Measurements from ENCODE around the gene ABAT. TPM values are rescaled to one million over a fixed set of nuclear protein-coding genes. Genes with fewer than 3 reads are reported as not detected.
"Not testable (repeated sequence)": the region's sequence is repeated elsewhere in the genome, so short reads cannot be mapped to it uniquely, and the experiment has no call there.

ABAT gene
- total RNA-seq, 1 donor from 2014 or later: 14.5 TPM

DNA sequence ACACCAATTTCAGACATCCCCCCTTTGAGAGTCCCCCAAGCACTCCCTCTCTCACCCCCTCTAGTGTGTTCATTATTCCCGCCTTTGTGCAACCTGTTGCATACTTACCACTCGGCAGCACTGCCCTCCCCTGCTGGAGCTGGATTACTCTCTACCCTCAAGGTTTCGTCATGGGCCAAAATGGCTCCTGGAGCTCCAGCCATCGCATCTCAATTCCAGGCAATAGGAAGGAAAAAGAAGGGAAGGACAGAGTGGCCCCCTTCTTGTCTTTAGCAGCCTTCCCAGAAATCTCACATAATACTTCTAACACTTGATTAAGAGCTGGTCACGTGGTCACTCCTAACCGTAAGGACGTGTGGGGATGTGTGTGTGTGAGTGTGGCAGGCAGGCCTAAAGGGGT, 102.8 kb downstream of the ABAT start:
- Histone ChIP-seq H3K27ac (replicated peaks) (no peak overlapping the region), H3K36me3 (peaks cover 15% of the 10 kb centered on the region)
- intact Hi-C loops (cut with micrococcal nuclease): no loop called here

DNA sequence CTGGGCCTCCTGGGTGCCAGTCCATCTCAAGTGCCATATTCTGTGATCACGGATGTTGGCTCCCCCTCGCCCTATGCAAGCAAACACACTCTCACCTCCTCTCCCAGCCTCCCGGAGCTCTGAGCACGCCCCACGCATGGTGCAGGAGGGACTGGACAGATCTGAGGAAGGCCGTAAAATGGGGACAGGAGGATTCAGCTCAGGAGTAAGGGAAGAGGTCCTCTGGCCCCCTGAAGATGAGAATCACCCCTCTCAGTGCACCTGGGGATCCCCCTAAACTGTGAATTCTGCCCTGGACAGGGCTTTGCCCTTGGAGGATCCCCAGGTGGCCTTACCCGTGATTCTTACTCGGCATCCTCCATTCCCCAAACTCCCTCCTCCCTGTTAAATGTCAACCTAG, 107.4 kb downstream of the ABAT start:
- Histone ChIP-seq H3K36me3 (no peaks in the 10 kb centered on the region), H3K4me3 (no peak overlapping the region), H3K27ac (replicated peaks) (no peak overlapping the region), H3K4me1 (no peaks in the 10 kb centered on the region), H3K27me3 (ENCODE audit: low read depth) (no peaks in the 10 kb centered on the region), H3K9me3 (replicated peaks) (no peaks in the 10 kb centered on the region)
- TF ChIP-seq, protein P1, sequence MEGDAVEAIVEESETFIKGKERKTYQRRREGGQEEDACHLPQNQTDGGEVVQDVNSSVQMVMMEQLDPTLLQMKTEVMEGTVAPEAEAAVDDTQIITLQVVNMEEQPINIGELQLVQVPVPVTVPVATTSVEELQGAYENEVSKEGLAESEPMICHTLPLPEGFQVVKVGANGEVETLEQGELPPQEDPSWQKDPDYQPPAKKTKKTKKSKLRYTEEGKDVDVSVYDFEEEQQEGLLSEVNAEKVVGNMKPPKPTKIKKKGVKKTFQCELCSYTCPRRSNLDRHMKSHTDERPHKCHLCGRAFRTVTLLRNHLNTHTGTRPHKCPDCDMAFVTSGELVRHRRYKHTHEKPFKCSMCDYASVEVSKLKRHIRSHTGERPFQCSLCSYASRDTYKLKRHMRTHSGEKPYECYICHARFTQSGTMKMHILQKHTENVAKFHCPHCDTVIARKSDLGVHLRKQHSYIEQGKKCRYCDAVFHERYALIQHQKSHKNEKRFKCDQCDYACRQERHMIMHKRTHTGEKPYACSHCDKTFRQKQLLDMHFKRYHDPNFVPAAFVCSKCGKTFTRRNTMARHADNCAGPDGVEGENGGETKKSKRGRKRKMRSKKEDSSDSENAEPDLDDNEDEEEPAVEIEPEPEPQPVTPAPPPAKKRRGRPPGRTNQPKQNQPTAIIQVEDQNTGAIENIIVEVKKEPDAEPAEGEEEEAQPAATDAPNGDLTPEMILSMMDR (IDR thresholded peaks at IDR 0.05; ENCODE audit: borderline replicate concordance): no peak
- no peak for DNase-seq
- intact Hi-C loops (cut with micrococcal nuclease): no loop called here

More for the DNA sequence above, 102.8 kb downstream of the ABAT start:
- TF ChIP-seq, protein P1 (IDR thresholded peaks at IDR 0.05; ENCODE audit: borderline replicate concordance): no peak
- Histone ChIP-seq H3K27me3 (ENCODE audit: low read depth) (no peaks in the 10 kb centered on the region), H3K4me1 (no peaks in the 10 kb centered on the region), H3K4me3 (no peak overlapping the region), H3K9me3 (replicated peaks) (no peaks in the 10 kb centered on the region)
- DNase-seq: no peak

DNA sequence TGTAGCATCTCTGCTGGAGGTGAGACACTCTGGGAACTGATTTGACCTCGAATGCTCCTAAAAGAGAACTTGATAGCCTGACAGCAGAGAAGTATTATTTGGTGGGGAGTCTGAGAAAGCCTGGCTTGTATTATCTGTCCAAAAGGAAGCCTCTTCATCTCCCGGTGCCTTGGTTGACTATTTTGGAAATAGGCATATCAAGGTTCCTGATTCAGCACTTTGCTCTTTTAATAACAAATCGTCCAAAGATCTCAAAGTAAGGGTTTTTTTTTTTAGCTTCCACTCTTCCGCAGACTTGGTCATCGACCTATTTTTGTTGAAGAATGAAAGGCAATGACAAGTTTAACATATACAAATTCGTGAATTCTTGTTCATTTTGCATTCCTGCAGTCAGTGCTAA, 108.3 kb downstream of the ABAT start:
- H3K4me1 ChIP-seq: no peaks in the 10 kb centered on the region
- H3K27ac ChIP-seq (replicated peaks): no peak overlapping the region
- intact Hi-C loops (cut with micrococcal nuclease): no loop called here
- H3K4me3 ChIP-seq: no peak overlapping the region
- no peak for DNase-seq
- no peaks in the 10 kb centered on the region for H3K36me3 ChIP-seq
- no peaks in the 10 kb centered on the region for H3K27me3 ChIP-seq (ENCODE audit: low read depth)
- H3K9me3 ChIP-seq (replicated peaks): no peaks in the 10 kb centered on the region
- TF ChIP-seq, protein P1 (IDR thresholded peaks at IDR 0.05; ENCODE audit: borderline replicate concordance): no peak

DNA sequence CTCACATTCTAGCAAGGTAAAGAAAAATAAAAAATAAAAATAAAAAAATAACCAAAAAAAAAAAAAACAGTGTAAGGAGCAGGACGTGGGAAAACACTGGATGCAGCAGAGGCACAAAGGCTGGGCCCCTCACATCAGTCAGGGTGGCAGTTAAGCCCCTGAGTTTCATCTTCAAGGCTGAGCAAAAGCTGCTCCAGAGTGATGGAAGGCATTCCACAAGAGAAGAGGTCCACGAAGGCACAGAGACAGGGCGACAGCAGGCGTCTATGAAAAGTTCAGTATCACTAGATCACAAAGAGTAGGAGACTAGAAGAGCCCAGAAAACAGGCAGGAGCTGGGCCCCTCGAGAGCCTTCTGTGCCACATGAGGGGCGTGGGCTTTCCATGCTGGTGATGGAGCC, 111.0 kb downstream of the ABAT start:
- H3K27me3 ChIP-seq (ENCODE audit: low read depth): no peaks in the 10 kb centered on the region
- H3K27ac ChIP-seq (replicated peaks): no peak overlapping the region
- DNase-seq: no peak
- intact Hi-C loops (cut with micrococcal nuclease): no loop called here
- H3K4me3 ChIP-seq: no peak overlapping the region
- TF ChIP-seq, protein P1 (IDR thresholded peaks at IDR 0.05; ENCODE audit: borderline replicate concordance): no peak
- no peaks in the 10 kb centered on the region for H3K4me1 ChIP-seq
- H3K36me3 ChIP-seq: no peaks in the 10 kb centered on the region
- H3K9me3 ChIP-seq (replicated peaks): no peaks in the 10 kb centered on the region

DNA sequence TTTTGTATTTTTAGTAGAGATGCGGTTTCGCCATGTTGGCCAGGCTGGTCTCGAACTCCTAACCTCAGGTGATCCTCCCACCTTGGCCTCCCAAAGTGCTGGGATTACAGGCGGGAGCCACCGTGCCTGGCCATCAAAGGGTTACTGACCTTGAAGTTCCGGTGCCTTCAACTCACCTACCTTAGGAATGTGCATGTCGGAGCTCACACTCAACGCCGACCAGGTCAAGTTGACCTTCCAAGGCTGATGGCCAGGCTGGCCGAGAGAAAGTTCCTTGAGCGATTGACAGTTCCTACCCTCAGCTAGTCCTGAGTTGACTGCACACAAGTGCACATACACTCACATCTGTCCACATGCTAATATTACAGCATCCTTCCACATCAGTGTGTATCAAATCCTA, 111.9 kb downstream of the ABAT start:
- H3K27me3 ChIP-seq (ENCODE audit: low read depth); DNase-seq; H3K36me3 ChIP-seq; H3K27ac ChIP-seq (replicated peaks); H3K4me3 ChIP-seq; H3K4me1 ChIP-seq; intact Hi-C loops (cut with micrococcal nuclease); H3K9me3 ChIP-seq (replicated peaks): not testable (repeated sequence)

DNA sequence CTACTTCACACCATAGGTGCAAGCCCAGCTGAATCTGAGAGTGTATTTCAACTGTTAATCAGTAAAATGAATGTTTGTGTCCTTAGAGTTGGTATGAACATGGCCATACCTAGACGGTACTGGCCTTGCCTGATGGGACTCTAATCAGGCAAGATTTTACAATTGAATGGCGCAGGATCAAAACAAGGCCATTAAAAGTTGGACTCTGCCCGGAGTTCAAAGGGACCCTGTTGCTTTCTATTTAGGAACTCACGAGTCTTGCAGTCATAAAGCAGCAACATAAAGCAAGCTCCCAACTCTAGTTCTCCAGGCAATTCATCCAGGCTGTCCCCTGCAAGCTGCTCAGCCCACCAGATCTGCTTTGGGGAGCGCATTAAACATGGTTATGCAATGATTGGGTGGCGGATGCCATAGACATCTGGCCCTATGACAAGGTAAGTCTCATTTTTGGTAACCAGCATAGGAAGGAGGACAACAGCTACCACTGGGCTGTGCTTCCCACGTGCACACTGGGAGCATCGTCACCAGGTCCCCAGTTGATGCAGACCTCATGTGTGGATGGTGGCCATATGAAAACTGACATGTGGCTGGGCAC, 114.3 kb downstream of the ABAT start:
- no peak overlapping the region for H3K27ac ChIP-seq (replicated peaks)
- intact Hi-C loops (cut with micrococcal nuclease): no loop called here
- H3K4me1 ChIP-seq: no peaks in the 10 kb centered on the region
- H3K27me3 ChIP-seq (ENCODE audit: low read depth): no peaks in the 10 kb centered on the region
- DNase-seq: no peak
- H3K36me3 ChIP-seq: no peaks in the 10 kb centered on the region
- TF ChIP-seq, protein P1 (IDR thresholded peaks at IDR 0.05; ENCODE audit: borderline replicate concordance): no peak
- no peak overlapping the region for H3K4me3 ChIP-seq
- no peaks in the 10 kb centered on the region for H3K9me3 ChIP-seq (replicated peaks)
